T-helper 1 cell treated with Interleukin-12 subunit alpha and Interleukin-12 subunit beta and Interleukin-4 antibody, amounts not matched to agents 30 μg/mL and 1 μg/mL, for 36 hours (primary cell): ENCODE results near the gene CLEC16A.

Experiments used
- H3K27ac Mint-ChIP-seq: one replicate; pipeline ENCODE4 v1.8.0; 2021; ENCODE audit warnings: mild to moderate bottlenecking, mixed read lengths
- H3K27me3 Mint-ChIP-seq: one replicate; pipeline ENCODE4 v1.8.0; 2021; ENCODE audit warnings: low read depth, mixed read lengths
- H3K36me3 Mint-ChIP-seq: one replicate; pipeline ENCODE4 v1.8.0; 2021; ENCODE audit warnings: low read depth, mixed read lengths
- H3K4me1 Mint-ChIP-seq: one replicate; pipeline ENCODE4 v1.8.0; 2021; ENCODE audit warnings: low read depth, mixed read lengths
- H3K4me3 Mint-ChIP-seq: one replicate; pipeline ENCODE4 v1.8.0; 2021; ENCODE audit warnings: mild to moderate bottlenecking, moderate library complexity, mixed read lengths
- H3K9me3 Mint-ChIP-seq: one replicate; pipeline ENCODE4 v1.8.0; 2021; ENCODE audit warnings: mixed read lengths

The CLEC16A gene, protein sequence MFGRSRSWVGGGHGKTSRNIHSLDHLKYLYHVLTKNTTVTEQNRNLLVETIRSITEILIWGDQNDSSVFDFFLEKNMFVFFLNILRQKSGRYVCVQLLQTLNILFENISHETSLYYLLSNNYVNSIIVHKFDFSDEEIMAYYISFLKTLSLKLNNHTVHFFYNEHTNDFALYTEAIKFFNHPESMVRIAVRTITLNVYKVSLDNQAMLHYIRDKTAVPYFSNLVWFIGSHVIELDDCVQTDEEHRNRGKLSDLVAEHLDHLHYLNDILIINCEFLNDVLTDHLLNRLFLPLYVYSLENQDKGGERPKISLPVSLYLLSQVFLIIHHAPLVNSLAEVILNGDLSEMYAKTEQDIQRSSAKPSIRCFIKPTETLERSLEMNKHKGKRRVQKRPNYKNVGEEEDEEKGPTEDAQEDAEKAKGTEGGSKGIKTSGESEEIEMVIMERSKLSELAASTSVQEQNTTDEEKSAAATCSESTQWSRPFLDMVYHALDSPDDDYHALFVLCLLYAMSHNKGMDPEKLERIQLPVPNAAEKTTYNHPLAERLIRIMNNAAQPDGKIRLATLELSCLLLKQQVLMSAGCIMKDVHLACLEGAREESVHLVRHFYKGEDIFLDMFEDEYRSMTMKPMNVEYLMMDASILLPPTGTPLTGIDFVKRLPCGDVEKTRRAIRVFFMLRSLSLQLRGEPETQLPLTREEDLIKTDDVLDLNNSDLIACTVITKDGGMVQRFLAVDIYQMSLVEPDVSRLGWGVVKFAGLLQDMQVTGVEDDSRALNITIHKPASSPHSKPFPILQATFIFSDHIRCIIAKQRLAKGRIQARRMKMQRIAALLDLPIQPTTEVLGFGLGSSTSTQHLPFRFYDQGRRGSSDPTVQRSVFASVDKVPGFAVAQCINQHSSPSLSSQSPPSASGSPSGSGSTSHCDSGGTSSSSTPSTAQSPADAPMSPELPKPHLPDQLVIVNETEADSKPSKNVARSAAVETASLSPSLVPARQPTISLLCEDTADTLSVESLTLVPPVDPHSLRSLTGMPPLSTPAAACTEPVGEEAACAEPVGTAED

DNA sequence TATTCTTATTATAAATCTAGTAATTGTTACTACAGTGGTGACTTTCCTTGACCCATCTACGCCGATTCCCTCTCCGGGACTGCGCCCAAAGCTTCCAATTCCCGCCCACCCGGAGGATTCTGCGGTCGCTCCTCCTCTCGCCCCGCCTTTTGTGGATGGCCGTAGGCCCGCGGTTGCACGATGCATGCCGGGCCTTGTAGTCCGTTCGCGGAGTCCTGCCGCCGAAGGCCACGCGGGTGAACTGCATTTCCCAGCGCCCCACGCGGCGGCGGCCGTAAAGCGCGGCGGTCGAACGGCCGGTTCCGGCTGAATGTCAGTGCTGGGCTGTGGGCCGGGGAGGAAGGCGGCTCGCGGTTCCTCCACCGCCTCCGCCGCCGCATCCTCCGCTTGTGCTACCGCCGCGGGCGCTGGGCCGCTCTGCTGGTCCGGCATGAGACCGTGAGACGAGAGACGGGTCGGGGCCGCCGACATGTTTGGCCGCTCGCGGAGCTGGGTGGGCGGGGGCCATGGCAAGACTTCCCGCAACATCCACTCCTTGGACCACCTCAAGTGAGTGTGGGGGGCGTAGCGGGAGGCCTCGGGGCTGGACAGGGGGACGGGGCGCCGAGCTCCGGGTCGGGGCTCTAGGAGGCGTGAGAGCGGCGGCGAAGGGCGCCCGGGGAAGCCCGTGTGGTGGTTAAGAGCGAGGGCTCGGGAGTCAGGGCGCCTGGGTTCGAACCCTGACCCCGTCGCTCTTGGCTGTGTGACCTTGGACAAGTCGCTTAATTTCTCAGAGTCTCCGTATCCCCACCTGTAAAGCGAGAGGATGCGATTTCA lies at the start of gene CLEC16A:
Gene CLEC16A (plus strand): TSS at position 316 of the 816 bp plus-strand sequence. CDS start 154 bp downstream, at position 470.
- Mint-ChIP-seq H3K27ac (peak within 1 kb of the TSS; percentile 82), H3K9me3 (no peaks in the 10 kb centered on the region), H3K4me3 (peak within 1 kb of the TSS; percentile 87), H3K27me3 (no peaks in the 10 kb centered on the region), H3K36me3 (peaks cover 11% of the 10 kb centered on the region), H3K4me1 (peaks cover 55% of the 10 kb centered on the region)

DNA sequence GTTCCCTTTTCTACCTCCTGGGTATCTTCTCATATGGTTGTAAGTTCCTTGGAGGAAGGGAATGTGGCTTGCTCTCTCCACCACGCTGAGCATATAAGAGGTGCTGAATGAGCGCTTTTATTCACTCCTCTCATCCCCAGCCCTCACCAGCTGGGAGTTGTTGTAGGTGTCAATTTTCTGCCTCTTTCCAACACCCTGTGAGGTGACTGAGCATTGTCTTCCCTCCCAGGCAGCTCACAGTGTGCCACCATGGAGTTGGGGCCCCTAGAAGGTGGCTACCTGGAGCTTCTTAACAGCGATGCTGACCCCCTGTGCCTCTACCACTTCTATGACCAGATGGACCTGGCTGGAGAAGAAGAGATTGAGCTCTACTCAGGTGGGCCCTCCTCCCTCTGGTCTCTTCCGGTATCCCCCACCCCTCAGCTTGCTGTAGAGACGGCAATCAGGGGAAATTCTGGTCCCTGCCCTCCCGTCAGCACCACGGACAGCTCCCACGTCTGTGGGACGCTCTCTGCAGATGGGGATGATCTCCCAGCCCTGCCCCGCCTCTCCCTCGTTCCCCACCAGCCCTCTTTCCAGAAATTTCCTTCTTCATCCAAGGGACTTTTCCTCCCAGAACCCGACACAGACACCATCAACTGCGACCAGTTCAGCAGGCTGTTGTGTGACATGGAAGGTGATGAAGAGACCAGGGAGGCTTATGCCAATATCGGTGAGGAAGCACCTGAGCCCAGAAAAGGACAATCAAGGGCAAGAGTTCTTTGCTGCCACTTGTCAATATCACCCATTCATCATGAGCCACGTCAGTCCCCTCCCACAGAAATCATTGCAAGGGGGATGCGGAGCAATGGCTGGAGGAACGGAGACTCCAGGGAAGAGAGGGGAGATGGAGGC lies 49.1 kb upstream of the CLEC16A start:
- H3K27me3 Mint-ChIP-seq, result no peaks in the 10 kb centered on the region
- H3K4me1 Mint-ChIP-seq, result peaks cover 4% of the 10 kb centered on the region
- H3K36me3 Mint-ChIP-seq, result peaks cover 36% of the 10 kb centered on the region
- no peak overlapping the region for H3K4me3 Mint-ChIP-seq
- H3K27ac Mint-ChIP-seq, result no peak overlapping the region
- H3K9me3 Mint-ChIP-seq, result no peaks in the 10 kb centered on the region

DNA sequence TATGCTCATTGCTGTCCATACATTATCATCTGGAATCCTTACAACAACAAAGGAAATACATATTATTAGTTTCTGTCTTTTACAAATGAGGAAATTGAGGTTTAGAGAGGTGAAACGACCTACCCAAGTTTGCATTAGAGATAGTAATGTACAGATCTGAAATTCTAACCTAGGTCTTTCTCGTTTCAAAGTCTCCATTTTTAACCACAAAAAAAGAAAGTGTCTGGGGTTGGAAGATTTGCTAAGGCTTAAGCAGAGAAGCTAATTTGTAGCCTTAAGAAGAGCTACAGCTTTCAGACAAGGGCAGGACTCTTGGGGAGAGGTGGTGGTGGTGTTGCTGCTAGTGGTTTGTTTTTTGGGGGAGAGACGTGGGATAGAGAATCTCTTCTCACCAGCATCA lies 48.2 kb upstream of the CLEC16A start:
- Mint-ChIP-seq H3K27ac (no peak overlapping the region), H3K27me3 (no peaks in the 10 kb centered on the region), H3K4me3 (no peak overlapping the region), H3K36me3 (peaks cover 35% of the 10 kb centered on the region), H3K9me3 (no peaks in the 10 kb centered on the region), H3K4me1 (peaks cover 4% of the 10 kb centered on the region)

DNA sequence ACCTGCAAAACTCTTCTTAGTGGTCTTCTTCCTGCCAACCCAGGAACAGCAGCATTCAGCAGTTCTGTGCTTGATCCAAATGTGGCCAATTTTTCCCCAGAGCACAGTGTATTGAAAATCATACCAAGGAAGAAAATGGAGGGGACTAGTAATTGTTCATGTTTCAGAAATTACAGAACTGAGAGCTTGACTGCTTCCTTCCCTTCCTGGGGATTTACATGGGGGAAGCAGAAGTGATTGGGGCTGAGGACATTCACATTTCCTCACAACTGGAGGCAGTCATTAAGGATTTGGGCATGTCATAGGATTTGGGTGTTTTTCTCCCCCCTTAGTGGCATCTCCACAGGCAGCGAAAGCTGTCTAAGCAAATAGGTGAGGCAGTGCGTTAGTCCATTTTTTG lies 47.6 kb upstream of the CLEC16A start:
- peaks cover 1% of the 10 kb centered on the region for H3K4me1 Mint-ChIP-seq
- H3K27me3 Mint-ChIP-seq, result no peaks in the 10 kb centered on the region
- H3K4me3 Mint-ChIP-seq, result no peak overlapping the region
- H3K36me3 Mint-ChIP-seq, result peaks cover 40% of the 10 kb centered on the region
- no peak overlapping the region for H3K27ac Mint-ChIP-seq
- no peaks in the 10 kb centered on the region for H3K9me3 Mint-ChIP-seq

DNA sequence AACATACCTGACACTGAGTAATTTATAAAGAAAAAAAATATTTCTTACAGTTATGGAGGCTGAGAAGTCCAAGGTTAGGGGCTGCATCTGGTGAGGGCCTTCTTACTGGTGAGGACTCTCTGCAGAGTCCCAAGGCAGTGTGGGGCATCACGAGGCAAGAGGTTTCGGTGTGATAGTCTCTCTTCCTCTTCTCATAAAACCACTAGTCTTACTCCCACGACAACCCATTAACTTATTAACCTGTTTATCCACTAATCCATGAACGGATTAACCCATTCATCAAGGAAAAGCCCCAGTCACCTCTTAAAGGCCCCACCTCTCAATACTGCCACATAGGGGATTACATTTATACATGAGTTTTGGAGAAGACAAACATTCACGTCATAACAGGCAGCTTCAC lies 47.2 kb upstream of the CLEC16A start:
- Mint-ChIP-seq H3K9me3 (no peaks in the 10 kb centered on the region), H3K4me1 (no peaks in the 10 kb centered on the region), H3K27ac (no peak overlapping the region), H3K27me3 (no peaks in the 10 kb centered on the region), H3K4me3 (no peak overlapping the region), H3K36me3 (peaks cover 41% of the 10 kb centered on the region)

DNA sequence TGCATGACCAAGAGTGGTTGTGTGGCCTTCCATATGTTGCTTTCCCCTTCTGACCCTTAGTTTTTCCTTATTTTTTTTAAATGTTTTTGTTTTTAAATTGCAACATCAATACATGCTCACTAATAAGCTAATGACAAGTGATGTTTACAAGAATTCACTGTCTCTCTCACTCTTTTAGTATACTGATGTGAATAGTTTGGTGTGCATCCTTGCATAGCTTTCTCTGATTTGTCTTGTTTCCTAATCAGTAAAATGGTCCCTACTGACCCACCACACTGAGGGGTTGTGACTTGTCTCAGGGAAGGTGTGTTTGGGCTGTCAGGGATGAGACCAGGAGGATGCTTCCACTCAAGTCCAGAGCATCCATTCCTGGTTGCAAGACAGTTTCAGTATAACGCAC lies 41.4 kb upstream of the CLEC16A start:
- Mint-ChIP-seq H3K4me1 (no peaks in the 10 kb centered on the region), H3K9me3 (peaks cover 6% of the 10 kb centered on the region), H3K36me3 (peaks cover 44% of the 10 kb centered on the region), H3K27ac (no peak overlapping the region), H3K27me3 (no peaks in the 10 kb centered on the region), H3K4me3 (no peak overlapping the region)

DNA sequence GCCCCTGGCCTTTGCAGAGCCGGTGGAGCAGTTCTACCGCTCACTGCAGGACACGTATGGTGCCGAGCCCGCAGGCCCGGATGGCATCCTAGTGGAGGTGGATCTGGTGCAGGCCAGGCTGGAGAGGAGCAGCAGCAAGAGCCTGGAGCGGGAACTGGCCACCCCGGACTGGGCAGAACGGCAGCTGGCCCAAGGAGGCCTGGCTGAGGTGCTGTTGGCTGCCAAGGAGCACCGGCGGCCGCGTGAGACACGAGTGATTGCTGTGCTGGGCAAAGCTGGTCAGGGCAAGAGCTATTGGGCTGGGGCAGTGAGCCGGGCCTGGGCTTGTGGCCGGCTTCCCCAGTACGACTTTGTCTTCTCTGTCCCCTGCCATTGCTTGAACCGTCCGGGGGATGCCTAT lies 37.9 kb upstream of the CLEC16A start:
- Mint-ChIP-seq H3K4me1 (no peaks in the 10 kb centered on the region), H3K36me3 (peaks cover 29% of the 10 kb centered on the region)

GRCh38 chr16:10906914-10907756 lies 37.2 kb upstream of the CLEC16A start:
- Mint-ChIP-seq H3K27ac (no peak overlapping the region), H3K27me3 (no peaks in the 10 kb centered on the region), H3K36me3 (peaks cover 26% of the 10 kb centered on the region), H3K4me1 (no peaks in the 10 kb centered on the region), H3K9me3 (peaks cover 6% of the 10 kb centered on the region), H3K4me3 (no peak overlapping the region)

More for the DNA sequence above, 37.9 kb upstream of the CLEC16A start:
- Mint-ChIP-seq H3K9me3 (peaks cover 6% of the 10 kb centered on the region), H3K27ac (no peak overlapping the region), H3K4me3 (no peak overlapping the region), H3K27me3 (no peaks in the 10 kb centered on the region)

DNA sequence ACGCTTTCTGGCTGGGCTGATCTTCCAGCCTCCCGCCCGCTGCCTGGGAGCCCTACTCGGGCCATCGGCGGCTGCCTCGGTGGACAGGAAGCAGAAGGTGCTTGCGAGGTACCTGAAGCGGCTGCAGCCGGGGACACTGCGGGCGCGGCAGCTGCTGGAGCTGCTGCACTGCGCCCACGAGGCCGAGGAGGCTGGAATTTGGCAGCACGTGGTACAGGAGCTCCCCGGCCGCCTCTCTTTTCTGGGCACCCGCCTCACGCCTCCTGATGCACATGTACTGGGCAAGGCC lies 36.7 kb upstream of the CLEC16A start:
- H3K27ac Mint-ChIP-seq, result no peak overlapping the region
- H3K9me3 Mint-ChIP-seq, result peaks cover 5% of the 10 kb centered on the region
- H3K36me3 Mint-ChIP-seq, result peaks cover 23% of the 10 kb centered on the region
- H3K4me3 Mint-ChIP-seq, result no peak overlapping the region
- no peaks in the 10 kb centered on the region for H3K27me3 Mint-ChIP-seq
- no peaks in the 10 kb centered on the region for H3K4me1 Mint-ChIP-seq

- no peaks in the 10 kb centered on the region for H3K9me3 Mint-ChIP-seq
- H3K36me3 Mint-ChIP-seq, result peaks cover 7% of the 10 kb centered on the region
- H3K27ac Mint-ChIP-seq, result no peak overlapping the region
- H3K4me3 Mint-ChIP-seq, result no peak overlapping the region
- peaks cover 7% of the 10 kb centered on the region for H3K4me1 Mint-ChIP-seq
- H3K27me3 Mint-ChIP-seq, result no peaks in the 10 kb centered on the region
Measured at GRCh38 chr16:10911267-10911666, 33.1 kb upstream of the CLEC16A start.

DNA sequence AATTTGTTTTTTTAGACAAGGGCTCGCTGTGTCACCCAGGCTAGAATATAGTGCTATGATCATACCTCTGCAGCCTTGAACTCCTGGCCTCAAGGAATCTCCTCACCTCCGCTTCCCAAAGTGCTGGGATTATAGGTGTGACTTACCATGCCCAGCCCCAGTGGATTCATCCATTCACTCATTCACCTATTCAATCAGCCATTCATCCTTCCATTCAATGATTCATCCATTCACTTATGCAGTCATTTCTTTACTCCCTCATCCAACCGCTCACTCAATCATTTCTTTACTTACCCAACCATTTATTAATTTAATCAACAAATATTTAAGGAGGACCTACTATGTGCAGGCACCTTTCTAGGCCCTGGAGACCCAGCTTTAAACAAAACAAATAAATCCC lies 27.8 kb upstream of the CLEC16A start:
- Mint-ChIP-seq H3K27me3 (no peaks in the 10 kb centered on the region), H3K36me3 (peaks cover 14% of the 10 kb centered on the region), H3K4me1 (peaks cover 11% of the 10 kb centered on the region), H3K9me3 (no peaks in the 10 kb centered on the region), H3K27ac (no peak overlapping the region), H3K4me3 (no peak overlapping the region)

DNA sequence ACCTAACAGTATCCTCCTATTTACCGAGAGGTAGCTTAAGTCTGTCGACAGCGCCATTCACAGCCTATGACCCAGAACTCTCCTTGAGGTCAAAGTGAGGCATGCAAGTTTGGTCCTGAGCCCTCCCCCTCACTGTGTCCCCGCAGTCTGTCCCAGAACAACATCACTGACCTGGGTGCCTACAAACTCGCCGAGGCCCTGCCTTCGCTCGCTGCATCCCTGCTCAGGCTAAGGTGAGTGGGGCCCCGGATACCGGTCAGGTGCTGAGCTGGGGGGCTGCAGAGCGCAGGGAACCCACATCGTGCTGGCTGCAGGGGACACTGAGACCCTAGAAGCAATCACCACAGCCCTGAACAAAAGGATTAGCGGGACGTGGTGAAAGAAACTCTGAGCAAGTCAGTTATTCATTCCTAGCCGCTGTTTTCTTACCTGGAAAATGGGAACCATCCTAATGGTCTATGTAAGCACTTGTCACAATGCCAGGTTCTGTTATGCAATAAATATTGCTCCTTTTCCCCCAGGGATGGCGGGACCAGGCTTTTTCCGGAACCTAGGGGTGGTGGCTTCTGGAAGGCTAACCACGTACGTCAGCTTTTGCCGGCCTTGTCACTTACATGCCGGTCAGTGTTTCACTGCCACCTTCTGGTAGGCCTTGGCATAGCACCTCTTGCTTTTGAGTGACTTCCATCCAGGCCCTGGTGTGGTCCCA lies 25.9 kb upstream of the CLEC16A start:
- no peak overlapping the region for H3K27ac Mint-ChIP-seq
- H3K4me3 Mint-ChIP-seq, result no peak overlapping the region
- no peaks in the 10 kb centered on the region for H3K9me3 Mint-ChIP-seq
- H3K36me3 Mint-ChIP-seq, result peaks cover 14% of the 10 kb centered on the region
- H3K4me1 Mint-ChIP-seq, result peaks cover 11% of the 10 kb centered on the region
- no peaks in the 10 kb centered on the region for H3K27me3 Mint-ChIP-seq
